ENCODE data around the gene SNPH.

SNPH gene

GRCh38 chr20:1307171-1307570 lies 41.1 kb downstream of the SNPH start:
- DNase-seq (ENCODE audit: low read depth in 2 of 2): no peak

- DNase-seq (ENCODE audit: low read depth in 2 of 2): no peak
Observed at GRCh38 chr20:1307571-1307971, 41.5 kb downstream of the SNPH start.

- no peak for DNase-seq (ENCODE audit: low read depth in 2 of 2)
Observed at GRCh38 chr20:1308067-1308701, 42.1 kb downstream of the SNPH start.

GRCh38 chr20:1308702-1309095 lies 42.6 kb downstream of the SNPH start:
- DNase-seq (ENCODE audit: low read depth in 2 of 2): no peak

- DNase-seq (ENCODE audit: low read depth in 2 of 2): no peak
Observed at GRCh38 chr20:1309439-1309847, 43.3 kb downstream of the SNPH start.

GRCh38 chr20:1310071-1310470 lies 44.0 kb downstream of the SNPH start:
- no peak for DNase-seq (ENCODE audit: low read depth in 2 of 2)

GRCh38 chr20:1310506-1311190 lies 44.6 kb downstream of the SNPH start:
- DNase-seq (ENCODE audit: low read depth in 2 of 2): no peak

- no peak for DNase-seq (ENCODE audit: low read depth in 2 of 2)
Observed at GRCh38 chr20:1312308-1312707, 46.2 kb downstream of the SNPH start.

GRCh38 chr20:1312904-1313235 lies 46.8 kb downstream of the SNPH start:
- no peak for DNase-seq (ENCODE audit: low read depth in 2 of 2)

GRCh38 chr20:1313236-1313964 lies 47.3 kb downstream of the SNPH start:
- peak; percentile 26 to 45 for DNase-seq (ENCODE audit: low read depth in 2 of 2)

GRCh38 chr20:1315804-1316203 lies 49.7 kb downstream of the SNPH start:
- no peak for DNase-seq (ENCODE audit: low read depth in 2 of 2)

GRCh38 chr20:1317545-1318255 lies 51.6 kb downstream of the SNPH start:
- DNase-seq (ENCODE audit: low read depth in 2 of 2): no peak

- DNase-seq (ENCODE audit: low read depth in 2 of 2): no peak
Observed at GRCh38 chr20:1319051-1319450, 53.0 kb downstream of the SNPH start.

- DNase-seq (ENCODE audit: low read depth in 2 of 2): no peak
Observed at GRCh38 chr20:1319462-1319861, 53.4 kb downstream of the SNPH start.

- DNase-seq (ENCODE audit: low read depth in 2 of 2): no peak
Observed at GRCh38 chr20:1320016-1320415, 53.9 kb downstream of the SNPH start.

GRCh38 chr20:1320902-1321653 lies 55.0 kb downstream of the SNPH start:
- no peak for DNase-seq (ENCODE audit: low read depth in 2 of 2)

- no peak for DNase-seq (ENCODE audit: low read depth in 2 of 2)
Observed at GRCh38 chr20:1321654-1321939, 55.5 kb downstream of the SNPH start.

- no peak for DNase-seq (ENCODE audit: low read depth in 2 of 2)
Observed at GRCh38 chr20:1322511-1323245, 56.6 kb downstream of the SNPH start.

- DNase-seq (ENCODE audit: low read depth in 2 of 2): no peak
Observed at GRCh38 chr20:1323256-1323655, 57.2 kb downstream of the SNPH start.

GRCh38 chr20:1323830-1324597 lies 57.9 kb downstream of the SNPH start:
- DNase-seq (ENCODE audit: low read depth in 2 of 2): no peak
